ENCODE data around the gene PARD3.
"Not testable (repeated sequence)": the region's sequence is repeated elsewhere in the genome, so short reads cannot be mapped to it uniquely, and the experiment has no call there.

Gene PARD3

DNA sequence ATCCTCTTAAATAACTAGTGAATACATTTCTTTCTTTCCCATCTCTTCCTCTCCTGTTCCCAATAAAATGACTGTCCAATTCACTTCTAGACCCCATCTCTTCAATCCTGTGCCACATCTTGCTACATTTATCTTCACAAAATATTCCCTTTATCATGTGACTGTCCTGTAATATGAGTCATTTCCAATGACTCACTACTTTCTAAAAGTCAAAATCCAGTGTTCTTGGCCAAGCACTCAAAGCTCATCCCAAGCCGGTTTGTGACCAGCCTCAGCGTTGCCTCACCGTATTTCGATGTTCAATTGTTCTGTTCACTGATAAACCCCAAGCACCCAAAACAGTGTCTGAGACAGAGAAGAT is 104.7 kb downstream of the PARD3 start:
- no peaks in the 10 kb centered on the region for H3K4me1 ChIP-seq (ENCODE audit: control insufficient read depth, insufficient read depth, low read length, poor library complexity, severe bottlenecking)
- H3K9me3 ChIP-seq (ENCODE audit: control insufficient read depth, low read length) = no peaks in the 10 kb centered on the region
- no peak overlapping the region for H3K4me3 ChIP-seq (ENCODE audit: insufficient read depth, low read depth, low read length, poor library complexity, severe bottlenecking)
- no peaks in the 10 kb centered on the region for H3K27me3 ChIP-seq (replicated peaks; ENCODE audit: control insufficient read depth, insufficient read depth, low read length, poor library complexity, severe bottlenecking)
- no peak for DNase-seq
- no peak overlapping the region for H3K27ac ChIP-seq (ENCODE audit: insufficient read depth, low read length, poor library complexity, severe bottlenecking)
- no peaks in the 10 kb centered on the region for H3K36me3 ChIP-seq (ENCODE audit: control insufficient read depth, insufficient read depth, low read length)

DNA sequence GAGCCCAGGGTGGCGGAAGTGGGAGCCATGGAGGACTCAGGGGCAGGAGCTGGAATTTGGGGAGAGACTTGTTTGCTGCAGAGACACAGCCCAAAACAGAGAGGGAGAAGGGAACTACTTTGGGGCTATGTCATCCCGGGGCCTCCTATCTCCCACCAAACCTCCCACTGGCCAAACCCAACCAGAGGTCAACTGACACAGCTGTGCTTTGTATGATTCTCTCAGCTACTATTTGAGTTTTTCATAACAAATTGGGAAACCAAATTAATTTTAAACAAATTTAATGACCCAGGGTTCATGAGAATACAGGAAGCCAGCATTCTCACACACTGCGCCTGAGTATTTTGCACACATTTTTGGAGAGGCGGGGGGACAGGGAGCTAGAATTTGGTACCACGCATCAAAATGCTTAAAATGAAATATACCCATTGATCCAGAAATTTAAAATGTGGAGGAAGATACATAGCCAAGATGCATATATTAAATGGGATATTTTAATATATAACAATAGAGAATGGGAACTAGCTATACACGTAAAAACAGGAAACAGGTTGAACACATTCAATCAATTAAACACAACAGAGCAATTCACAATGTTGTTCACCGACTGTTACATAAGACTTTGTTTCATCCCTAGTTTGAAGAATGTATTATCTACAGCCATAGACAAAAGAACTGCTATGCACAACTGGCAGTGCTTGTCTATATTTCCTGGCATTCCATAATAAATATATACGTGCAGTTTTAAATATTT is 105.3 kb downstream of the PARD3 start:
- no peak for DNase-seq
- Histone ChIP-seq H3K9me3 (ENCODE audit: control insufficient read depth, low read length) (no peaks in the 10 kb centered on the region), H3K36me3 (ENCODE audit: control insufficient read depth, insufficient read depth, low read length) (no peaks in the 10 kb centered on the region), H3K4me3 (ENCODE audit: insufficient read depth, low read depth, low read length, poor library complexity, severe bottlenecking) (no peak overlapping the region), H3K27me3 (replicated peaks; ENCODE audit: control insufficient read depth, insufficient read depth, low read length, poor library complexity, severe bottlenecking) (no peaks in the 10 kb centered on the region), H3K27ac (ENCODE audit: insufficient read depth, low read length, poor library complexity, severe bottlenecking) (no peak overlapping the region), H3K4me1 (ENCODE audit: control insufficient read depth, insufficient read depth, low read length, poor library complexity, severe bottlenecking) (no peaks in the 10 kb centered on the region)

DNA sequence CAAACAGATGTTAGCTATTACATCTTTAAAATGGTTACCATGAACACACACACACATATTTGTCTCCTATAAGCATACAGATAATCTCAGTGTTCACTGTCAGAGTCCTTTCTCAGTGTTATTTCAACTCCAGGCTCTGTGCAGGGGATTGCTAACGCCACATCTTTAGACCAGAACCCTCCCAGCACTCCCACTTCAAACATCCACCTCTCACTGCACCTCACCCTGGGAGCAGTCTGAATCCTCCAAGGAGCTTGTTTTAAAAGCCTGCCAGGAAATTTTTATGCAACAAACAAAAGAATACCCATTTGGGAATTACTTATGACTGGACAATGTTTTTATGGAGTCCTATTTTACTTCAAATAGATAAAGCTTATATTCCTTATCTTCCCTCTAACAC is 107.4 kb downstream of the PARD3 start:
- no peaks in the 10 kb centered on the region for H3K36me3 ChIP-seq (ENCODE audit: control insufficient read depth, insufficient read depth, low read length)
- no peaks in the 10 kb centered on the region for H3K4me1 ChIP-seq (ENCODE audit: control insufficient read depth, insufficient read depth, low read length, poor library complexity, severe bottlenecking)
- no peaks in the 10 kb centered on the region for H3K27me3 ChIP-seq (replicated peaks; ENCODE audit: control insufficient read depth, insufficient read depth, low read length, poor library complexity, severe bottlenecking)
- DNase-seq = no peak
- H3K27ac ChIP-seq (ENCODE audit: insufficient read depth, low read length, poor library complexity, severe bottlenecking) = no peak overlapping the region
- no peak overlapping the region for H3K4me3 ChIP-seq (ENCODE audit: insufficient read depth, low read depth, low read length, poor library complexity, severe bottlenecking)
- H3K9me3 ChIP-seq (ENCODE audit: control insufficient read depth, low read length) = no peaks in the 10 kb centered on the region

DNA sequence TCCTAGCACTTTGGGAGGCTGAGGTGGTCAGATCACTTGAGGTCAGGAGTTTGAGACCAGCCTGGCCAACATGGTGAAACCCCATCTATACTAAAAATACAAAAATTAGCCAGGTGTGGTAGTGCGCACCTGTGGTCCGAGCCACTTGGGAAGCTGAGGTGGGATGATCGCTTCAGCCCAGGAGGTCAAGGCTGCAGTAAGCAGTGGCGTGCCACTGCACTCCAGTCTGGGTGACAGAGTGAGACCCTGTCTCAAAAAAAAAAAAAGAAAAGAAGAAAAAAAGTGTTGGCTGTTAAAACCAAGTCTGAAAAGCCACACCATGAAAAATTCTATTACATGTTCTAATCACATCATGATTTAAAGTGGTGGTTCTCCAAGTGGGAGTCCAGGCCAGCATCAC is 108.1 kb downstream of the PARD3 start:
- not testable (repeated sequence) for DNase-seq; H3K27ac ChIP-seq (ENCODE audit: insufficient read depth, low read length, poor library complexity, severe bottlenecking); H3K9me3 ChIP-seq (ENCODE audit: control insufficient read depth, low read length); H3K27me3 ChIP-seq (replicated peaks; ENCODE audit: control insufficient read depth, insufficient read depth, low read length, poor library complexity, severe bottlenecking); H3K36me3 ChIP-seq (ENCODE audit: control insufficient read depth, insufficient read depth, low read length); H3K4me1 ChIP-seq (ENCODE audit: control insufficient read depth, insufficient read depth, low read length, poor library complexity, severe bottlenecking); H3K4me3 ChIP-seq (ENCODE audit: insufficient read depth, low read depth, low read length, poor library complexity, severe bottlenecking)

DNA sequence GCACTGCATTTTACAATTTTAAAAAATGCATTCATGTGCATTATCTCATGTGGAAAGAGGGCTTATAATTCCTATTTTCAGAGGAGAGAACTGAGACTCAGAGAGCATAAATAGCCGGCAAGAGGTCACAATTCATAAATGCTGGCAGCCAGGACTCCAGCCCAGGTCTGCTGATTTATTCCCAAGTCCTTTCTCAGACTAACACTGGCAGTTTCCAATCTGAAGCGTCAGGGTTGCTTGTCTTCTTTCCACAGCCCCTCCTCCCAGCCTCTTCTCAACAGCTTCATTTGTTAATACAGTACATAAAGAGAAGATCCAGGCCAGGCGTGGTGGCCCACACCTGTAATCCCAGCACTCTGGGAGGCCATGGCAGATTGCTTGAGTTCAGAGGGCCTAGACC is 108.9 kb downstream of the PARD3 start:
- no peaks in the 10 kb centered on the region for H3K27me3 ChIP-seq (replicated peaks; ENCODE audit: control insufficient read depth, insufficient read depth, low read length, poor library complexity, severe bottlenecking)
- H3K4me1 ChIP-seq (ENCODE audit: control insufficient read depth, insufficient read depth, low read length, poor library complexity, severe bottlenecking) = no peaks in the 10 kb centered on the region
- H3K27ac ChIP-seq (ENCODE audit: insufficient read depth, low read length, poor library complexity, severe bottlenecking) = no peak overlapping the region
- no peak for DNase-seq
- no peaks in the 10 kb centered on the region for H3K36me3 ChIP-seq (ENCODE audit: control insufficient read depth, insufficient read depth, low read length)
- H3K9me3 ChIP-seq (ENCODE audit: control insufficient read depth, low read length) = no peaks in the 10 kb centered on the region
- no peak overlapping the region for H3K4me3 ChIP-seq (ENCODE audit: insufficient read depth, low read depth, low read length, poor library complexity, severe bottlenecking)

DNA sequence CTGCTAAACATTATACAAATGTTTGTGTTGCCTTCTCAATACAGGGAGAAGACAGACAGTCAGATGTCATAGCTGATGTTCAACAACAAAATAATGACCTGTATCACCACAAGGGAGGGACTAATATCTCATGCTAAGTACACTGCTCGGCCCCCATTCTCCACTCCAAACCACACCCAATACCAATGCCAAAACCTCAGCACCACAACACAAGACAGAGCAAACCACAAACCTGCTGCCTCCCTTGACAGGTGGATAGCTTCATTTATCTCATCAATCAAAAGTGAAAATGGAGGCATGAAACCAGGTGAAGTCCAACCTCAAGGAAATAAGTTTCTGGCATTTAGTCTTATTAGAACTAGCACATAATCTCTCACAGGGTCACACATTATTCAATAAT is 109.5 kb downstream of the PARD3 start:
- Histone ChIP-seq H3K27ac (ENCODE audit: insufficient read depth, low read length, poor library complexity, severe bottlenecking) (no peak overlapping the region), H3K27me3 (replicated peaks; ENCODE audit: control insufficient read depth, insufficient read depth, low read length, poor library complexity, severe bottlenecking) (no peaks in the 10 kb centered on the region), H3K36me3 (ENCODE audit: control insufficient read depth, insufficient read depth, low read length) (no peaks in the 10 kb centered on the region), H3K9me3 (ENCODE audit: control insufficient read depth, low read length) (no peaks in the 10 kb centered on the region), H3K4me3 (ENCODE audit: insufficient read depth, low read depth, low read length, poor library complexity, severe bottlenecking) (no peak overlapping the region), H3K4me1 (ENCODE audit: control insufficient read depth, insufficient read depth, low read length, poor library complexity, severe bottlenecking) (no peaks in the 10 kb centered on the region)
- DNase-seq = no peak

DNA sequence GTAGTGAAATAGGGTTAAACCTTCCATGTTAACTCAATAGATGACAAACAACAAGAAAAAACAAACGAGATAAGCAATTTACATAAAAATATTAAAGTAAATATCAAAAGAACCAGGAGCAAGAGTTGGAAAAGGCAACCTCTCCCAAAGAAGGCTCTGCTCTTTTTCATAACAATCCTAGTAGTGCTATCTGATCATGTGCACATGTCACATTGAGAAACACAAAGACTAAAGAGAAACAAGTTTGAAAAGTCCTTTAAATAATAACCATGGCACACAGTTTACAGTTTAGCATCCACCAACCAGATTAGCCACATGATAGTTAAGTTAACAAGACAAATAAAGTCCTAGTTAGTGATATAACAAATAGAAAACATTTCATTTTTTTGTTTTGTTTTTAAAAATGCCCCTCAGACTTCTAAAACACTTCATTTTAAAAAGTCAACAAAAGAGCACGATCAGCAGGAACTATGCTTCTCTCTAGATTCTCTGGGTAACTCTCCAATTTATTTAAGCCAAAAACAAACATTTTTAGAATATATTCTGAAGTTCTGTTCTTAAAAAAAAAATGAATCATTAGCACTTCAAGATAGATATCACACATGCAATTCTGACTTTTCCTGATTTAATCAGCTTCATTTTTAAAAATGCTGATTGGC is 110.4 kb downstream of the PARD3 start:
- H3K36me3 ChIP-seq (ENCODE audit: control insufficient read depth, insufficient read depth, low read length) = no peaks in the 10 kb centered on the region
- no peak overlapping the region for H3K4me3 ChIP-seq (ENCODE audit: insufficient read depth, low read depth, low read length, poor library complexity, severe bottlenecking)
- DNase-seq = no peak
- H3K4me1 ChIP-seq (ENCODE audit: control insufficient read depth, insufficient read depth, low read length, poor library complexity, severe bottlenecking) = no peaks in the 10 kb centered on the region
- H3K9me3 ChIP-seq (ENCODE audit: control insufficient read depth, low read length) = no peaks in the 10 kb centered on the region
- no peak overlapping the region for H3K27ac ChIP-seq (ENCODE audit: insufficient read depth, low read length, poor library complexity, severe bottlenecking)
- H3K27me3 ChIP-seq (replicated peaks; ENCODE audit: control insufficient read depth, insufficient read depth, low read length, poor library complexity, severe bottlenecking) = no peaks in the 10 kb centered on the region

DNA sequence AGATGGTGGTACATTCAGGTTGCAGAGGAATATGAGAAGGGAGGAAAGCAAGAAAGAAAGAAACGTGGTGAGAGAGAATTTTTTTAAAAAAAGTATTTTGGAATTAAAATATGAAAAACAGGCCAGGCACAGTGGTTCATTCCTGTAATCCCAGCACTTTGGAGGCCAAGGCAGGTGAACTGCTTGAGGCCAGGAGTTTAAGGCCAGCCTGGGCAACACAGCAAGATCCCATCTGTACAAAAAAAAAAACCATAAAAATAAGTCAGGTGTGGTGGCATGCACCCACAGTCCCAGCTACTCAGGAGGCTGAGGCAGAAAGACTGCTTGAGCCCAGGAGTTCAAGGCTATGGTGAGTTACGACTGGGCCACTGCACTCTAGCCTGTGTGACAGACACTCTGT is 112.1 kb downstream of the PARD3 start:
- H3K4me1 ChIP-seq (ENCODE audit: control insufficient read depth, insufficient read depth, low read length, poor library complexity, severe bottlenecking) = no peaks in the 10 kb centered on the region
- H3K36me3 ChIP-seq (ENCODE audit: control insufficient read depth, insufficient read depth, low read length) = no peaks in the 10 kb centered on the region
- no peak overlapping the region for H3K4me3 ChIP-seq (ENCODE audit: insufficient read depth, low read depth, low read length, poor library complexity, severe bottlenecking)
- no peaks in the 10 kb centered on the region for H3K9me3 ChIP-seq (ENCODE audit: control insufficient read depth, low read length)
- H3K27ac ChIP-seq (ENCODE audit: insufficient read depth, low read length, poor library complexity, severe bottlenecking) = no peak overlapping the region
- no peak for DNase-seq
- no peaks in the 10 kb centered on the region for H3K27me3 ChIP-seq (replicated peaks; ENCODE audit: control insufficient read depth, insufficient read depth, low read length, poor library complexity, severe bottlenecking)

DNA sequence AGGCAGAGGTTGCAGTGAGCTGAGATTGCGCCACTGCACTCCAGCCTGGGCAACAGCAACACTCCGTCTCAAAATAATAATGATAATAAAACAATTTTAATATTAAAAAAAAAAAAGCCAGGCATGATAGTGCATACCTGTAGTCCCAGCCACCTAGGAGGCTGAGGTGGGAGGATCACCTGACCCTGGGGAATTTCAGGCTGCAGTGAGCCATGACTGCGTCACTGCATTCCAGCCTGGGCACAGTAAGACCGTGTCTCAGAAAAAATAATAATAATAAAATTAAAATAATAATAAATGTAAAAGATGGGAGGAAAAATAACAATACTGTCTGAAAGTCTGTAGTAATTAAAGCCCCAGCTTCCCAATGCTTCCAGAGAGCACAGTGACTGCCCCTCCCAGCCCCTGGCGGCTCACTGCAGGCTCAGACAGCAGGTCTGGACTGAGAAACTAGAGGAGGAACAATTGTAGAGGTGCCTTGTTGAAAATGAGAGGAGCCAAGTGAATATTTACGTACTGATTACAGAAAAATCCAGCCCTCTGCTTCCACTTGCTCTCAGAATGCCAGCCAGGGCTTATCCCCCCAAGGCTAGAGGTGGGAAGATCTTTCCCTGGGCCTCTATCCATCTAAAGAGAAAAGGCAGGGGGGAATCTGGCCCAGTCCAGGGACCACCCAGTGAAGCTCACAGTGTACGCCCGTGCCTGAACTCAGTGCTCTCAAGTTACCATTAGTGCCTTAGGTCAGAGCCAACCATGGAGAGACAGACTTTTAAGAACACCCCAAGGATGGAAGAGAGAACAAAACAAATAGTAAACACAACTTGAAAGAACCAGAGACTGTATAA is 112.8 kb downstream of the PARD3 start:
- Histone ChIP-seq H3K4me1 (ENCODE audit: control insufficient read depth, insufficient read depth, low read length, poor library complexity, severe bottlenecking) (no peaks in the 10 kb centered on the region), H3K4me3 (ENCODE audit: insufficient read depth, low read depth, low read length, poor library complexity, severe bottlenecking) (no peak overlapping the region)
- no peak for DNase-seq

DNA sequence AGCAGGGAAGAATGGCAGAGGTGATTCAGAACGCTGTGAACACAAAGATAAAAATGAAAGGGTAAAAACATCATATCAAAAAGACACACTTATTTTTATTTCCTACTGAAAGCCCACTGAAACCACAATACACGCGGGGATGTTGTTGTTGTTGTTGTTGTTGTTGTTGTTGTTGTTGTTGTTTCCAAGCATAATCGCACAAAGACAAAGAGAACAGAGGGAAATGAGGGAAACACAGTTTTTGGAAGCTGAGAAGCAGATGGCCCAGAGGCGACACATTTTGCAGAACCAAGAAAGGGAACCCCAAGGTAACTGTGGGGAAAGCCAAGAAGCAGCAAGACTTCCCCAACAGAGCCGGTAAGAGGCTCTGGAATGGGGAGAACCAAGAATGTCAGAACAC is 113.9 kb downstream of the PARD3 start:
- H3K27me3 ChIP-seq (replicated peaks; ENCODE audit: control insufficient read depth, insufficient read depth, low read length, poor library complexity, severe bottlenecking) = no peaks in the 10 kb centered on the region
- DNase-seq = no peak
- H3K36me3 ChIP-seq (ENCODE audit: control insufficient read depth, insufficient read depth, low read length) = no peaks in the 10 kb centered on the region
- H3K4me3 ChIP-seq (ENCODE audit: insufficient read depth, low read depth, low read length, poor library complexity, severe bottlenecking) = no peak overlapping the region
- no peak overlapping the region for H3K27ac ChIP-seq (ENCODE audit: insufficient read depth, low read length, poor library complexity, severe bottlenecking)
- H3K9me3 ChIP-seq (ENCODE audit: control insufficient read depth, low read length) = no peaks in the 10 kb centered on the region
- no peaks in the 10 kb centered on the region for H3K4me1 ChIP-seq (ENCODE audit: control insufficient read depth, insufficient read depth, low read length, poor library complexity, severe bottlenecking)

More for the DNA sequence above, 112.8 kb downstream of the PARD3 start:
- H3K27ac ChIP-seq (ENCODE audit: insufficient read depth, low read length, poor library complexity, severe bottlenecking) = no peak overlapping the region
- no peaks in the 10 kb centered on the region for H3K9me3 ChIP-seq (ENCODE audit: control insufficient read depth, low read length)
- H3K27me3 ChIP-seq (replicated peaks; ENCODE audit: control insufficient read depth, insufficient read depth, low read length, poor library complexity, severe bottlenecking) = no peaks in the 10 kb centered on the region
- H3K36me3 ChIP-seq (ENCODE audit: control insufficient read depth, insufficient read depth, low read length) = no peaks in the 10 kb centered on the region
